H1 (cell line): ENCODE measurements around the gene PRPF40B. TPM values are rescaled to one million over a fixed set of nuclear protein-coding genes. Genes with fewer than 3 reads are reported as not detected.
"Not testable (repeated sequence)": the region's sequence is repeated elsewhere in the genome, so short reads cannot be mapped to it uniquely, and the experiment has no call there.

Source experiments
- CTCF ChIA-PET: fragments of 300-600 bp; sonication (Branson Sonifier 250); formaldehyde crosslinking; loops from one replicate; lab custom pipeline; 2021; ENCODE audit not compliant: partially characterized antibody; lab: Charles Lee
- POLR2A ChIA-PET: fragments of 300-600 bp; sonication (Branson Sonifier 250); formaldehyde crosslinking; loops from one replicate; lab custom pipeline; 2021; ENCODE audit warnings: inconsistent platforms; ENCODE audit not compliant: partially characterized antibody; lab: Charles Lee
- DNase-seq, 2 experiments: peaks; one replicate each; pipeline versions ENCODE4 v3.0.0 to v3.0.0-alpha.2; 2010 to 2022; ENCODE audit warnings: low spot score in 2 of 2, low read depth in 1 of 2, mixed read lengths in 1 of 2
- FAIRE-seq: peaks from 2 replicates; lab custom pipeline; 2011; peaks lifted over from hg19 to GRCh38; lab: Jason Lieb, UNC
- H2AFZ ChIP-seq: 2 replicates; pipeline ENCODE4 v1.8.1; 2012; ENCODE audit warnings: low read length, inconsistent platforms
- H2AK5ac ChIP-seq: 2 replicates; pipeline ENCODE4 v1.6.1; 2013; ENCODE audit warnings: low read depth, low read length
- H2BK120ac ChIP-seq: replicated peaks from 2 replicates; pipeline ENCODE3; 2013; ENCODE audit warnings: low read depth, low read length, inconsistent platforms
- H2BK12ac ChIP-seq: 2 replicates; pipeline ENCODE4 v1.6.1; 2013; ENCODE audit warnings: low read depth, low read length
- H2BK15ac ChIP-seq: 2 replicates; pipeline ENCODE4 v1.6.1; 2013; ENCODE audit warnings: low read length
- H2BK20ac ChIP-seq: 2 replicates; pipeline ENCODE4 v1.6.1; 2013; ENCODE audit warnings: low read length
- H2BK5ac ChIP-seq: 2 replicates; pipeline ENCODE4 v1.6.1; 2013; ENCODE audit warnings: low read depth, low read length
- H3K14ac ChIP-seq: 2 replicates; pipeline ENCODE4 v1.6.1; 2013; ENCODE audit warnings: inconsistent platforms; ENCODE audit not compliant: insufficient read length
- H3K18ac ChIP-seq: 2 replicates; pipeline ENCODE4 v1.6.1; 2013; ENCODE audit warnings: low read length; ENCODE audit errors: extremely low read depth
- H3K23ac ChIP-seq: 2 replicates; pipeline ENCODE4 v1.6.1; 2013; ENCODE audit warnings: inconsistent platforms; ENCODE audit not compliant: insufficient read length
- H3K23me2 ChIP-seq: 2 replicates; pipeline ENCODE4 v1.6.1; 2013; ENCODE audit warnings: low read depth, low read length
- H3K27ac ChIP-seq: 2 replicates; pipeline ENCODE4 v1.6.1; 2011; ENCODE audit warnings: low read depth, low read length, inconsistent platforms
- H3K27me3 ChIP-seq, 4 experiments: replicated peaks in 1 of 4; 1 replicate in 1 of 4; 2 replicates in 3 of 4; pipeline versions ENCODE4 v1.6.1 to v1.8.1; 2011 to 2013; ENCODE audit warnings: low read length in 3 of 4, mild to moderate bottlenecking in 3 of 4, inconsistent platforms in 2 of 4, mixed read lengths in 2 of 4, moderate library complexity in 1 of 4; ENCODE audit not compliant: control insufficient read depth in 3 of 4, insufficient read depth in 3 of 4; ENCODE audit errors: extremely low read depth in 1 of 4
- H3K36me3 ChIP-seq, 4 experiments: 2 replicates each; pipeline versions ENCODE4 v1.6.1 to v1.8.1; 2011 to 2013; ENCODE audit warnings: mild to moderate bottlenecking in 4 of 4, low read length in 3 of 4, moderate library complexity in 2 of 4, control low read depth in 1 of 4, inconsistent platforms in 1 of 4; ENCODE audit not compliant: insufficient read depth in 4 of 4, control insufficient read depth in 2 of 4
- H3K4ac ChIP-seq: replicated peaks from 2 replicates; pipeline ENCODE3; 2013; ENCODE audit warnings: low read length, low read depth, mixed read lengths, inconsistent platforms; ENCODE audit not compliant: insufficient read length
- H3K4me1 ChIP-seq, 4 experiments: replicated peaks in 1 of 4; 1 replicate in 1 of 4; 2 replicates in 3 of 4; pipeline versions ENCODE4 v1.6.1 to v1.8.1; 2011 to 2013; ENCODE audit warnings: low read length in 3 of 4, inconsistent platforms in 2 of 4, mixed read lengths in 1 of 4; ENCODE audit not compliant: insufficient read depth in 4 of 4, control insufficient read depth in 3 of 4
- H3K4me2 ChIP-seq, 2 experiments: 2 replicates each; pipeline versions ENCODE4 v1.6.1 to v1.8.1; 2011 to 2013; ENCODE audit warnings: low read depth in 2 of 2, low read length in 2 of 2, control low read depth in 1 of 2, inconsistent platforms in 1 of 2, mild to moderate bottlenecking in 1 of 2; ENCODE audit not compliant: insufficient read depth in 1 of 2
- H3K4me3 ChIP-seq, 4 experiments: fragments of 200-600, 300-600 bp in 1 of 4; sonication (generic), shearing (Covaris generic), sonication (Bioruptor Twin) in 1 of 4; 2 replicates each; pipeline versions ENCODE4 v1.5.1 to v1.8.1; 2011 to 2016; ENCODE audit warnings: low read length in 4 of 4, low read depth in 3 of 4, control low read depth in 2 of 4, inconsistent platforms in 2 of 4, mild to moderate bottlenecking in 2 of 4, mixed read lengths in 1 of 4, moderate library complexity in 1 of 4; ENCODE audit not compliant: insufficient read depth in 2 of 4; ENCODE audit errors: extremely low read depth in 1 of 4
- H3K56ac ChIP-seq: replicated peaks from 2 replicates; pipeline ENCODE3; 2013; ENCODE audit warnings: low read depth, mild to moderate bottlenecking, mixed read lengths, low read length, inconsistent platforms; ENCODE audit not compliant: insufficient read length
- H3K79me1 ChIP-seq: 2 replicates; pipeline ENCODE4 v1.6.1; 2013; ENCODE audit warnings: low read depth, low read length, control low read depth
- H3K79me2 ChIP-seq, 2 experiments: 2 replicates each; pipeline versions ENCODE4 v1.6.1 to v1.8.1; 2012 to 2013; ENCODE audit warnings: low read length in 2 of 2, mild to moderate bottlenecking in 2 of 2, inconsistent platforms in 1 of 2; ENCODE audit not compliant: insufficient read depth in 2 of 2, control insufficient read depth in 1 of 2
- H3K9ac ChIP-seq, 4 experiments: replicated peaks in 1 of 4; 1 replicate in 1 of 4; 2 replicates in 3 of 4; pipeline versions ENCODE4 v1.6.1 to v1.8.1; 2011 to 2013; ENCODE audit warnings: low read depth in 3 of 4, low read length in 3 of 4, control low read depth in 2 of 4, mild to moderate bottlenecking in 2 of 4, moderate library complexity in 2 of 4, inconsistent platforms in 1 of 4; ENCODE audit errors: extremely low read depth in 1 of 4
- H3K9me3 ChIP-seq, 2 experiments: 2 replicates each; pipeline versions ENCODE4 v1.6.1 to v1.8.1; 2012 to 2013; ENCODE audit warnings: mild to moderate bottlenecking in 2 of 2, moderate library complexity in 2 of 2, control low read depth in 1 of 2, inconsistent platforms in 1 of 2, low read depth in 1 of 2, low read length in 1 of 2, mixed read lengths in 1 of 2; ENCODE audit not compliant: insufficient read depth in 2 of 2
- H4K20me1 ChIP-seq, 2 experiments: replicated peaks in 1 of 2; 2 replicates each; pipeline versions ENCODE3 to v1.8.1; 2011 to 2013; ENCODE audit warnings: inconsistent platforms in 2 of 2, low read length in 2 of 2, mild to moderate bottlenecking in 1 of 2; ENCODE audit not compliant: insufficient read depth in 2 of 2, control insufficient read depth in 1 of 2
- H4K5ac ChIP-seq: 2 replicates; pipeline ENCODE4 v1.6.1; 2013; ENCODE audit warnings: low read length, low read depth, mixed read lengths, inconsistent platforms; ENCODE audit not compliant: insufficient read length
- H4K8ac ChIP-seq: 2 replicates; pipeline ENCODE4 v1.8.0; 2013; ENCODE audit warnings: mild to moderate bottlenecking, moderate library complexity, low read length, inconsistent platforms; ENCODE audit not compliant: insufficient read depth; ENCODE audit errors: extremely low read depth
- H4K91ac ChIP-seq: replicated peaks from 2 replicates; pipeline ENCODE3; 2013; ENCODE audit warnings: low read length, mixed read lengths, inconsistent platforms; ENCODE audit not compliant: insufficient read length
- WGBS, 2 experiments: shearing (Covaris generic) in 1 of 2; methylation state at CpG; one replicate each; pipeline versions ENCODE4 v1.1.6 to v1.1.7; 2013 to 2015; ENCODE audit warnings: low lambda C conversion rate in 2 of 2, mixed read lengths in 2 of 2, inconsistent platforms in 1 of 2, low coverage in 1 of 2, missing lambda C conversion rate in 1 of 2; ENCODE audit not compliant: insufficient replicate concordance in 2 of 2, insufficient coverage in 1 of 2, insufficient read length in 1 of 2; ENCODE audit errors: extremely low coverage in 1 of 2, missing lambda C conversion rate in 1 of 2; 5-methylcytosine and 5-hydroxymethylcytosine counted together
- polyA plus RNA-seq, 7 experiments: library from polyadenylated mRNA; depleted of rRNA in 3 of 7; stranded (reverse) in 5 of 7; unstranded in 2 of 7; fragments of >200 nt in 5 of 7; fragments of 200-250 nt in 2 of 7; gene quantifications; 1 replicate in 5 of 7; 2 replicates in 1 of 7; 4 replicates in 1 of 7; pipeline versions ENCODE4 v1.2.1 to v1.2.3, GENCODE V29; 2011 to 2013; ENCODE audit warnings: missing spikeins in 2 of 7, mixed read lengths in 2 of 7
- total RNA-seq: library from RNA; stranded (reverse); fragmentation: NEBNext Ultra II Directional; extraction: Animal tissue kit (Norgen Biotek cat#: 25700); gene quantifications from 2 replicates; pipeline ENCODE4 v1.2.1, GENCODE V29; 2021

The PRPF40B gene
- total and polyA plus RNA-seq, 2 of the 8 experiments (the other 6 are each of a cell fraction or from before 2014, with no cell fraction given), result 14.4 to 24.4 TPM

GRCh38 chr12:49605539-49605938 lies 17.8 kb upstream of the PRPF40B start, which contains the start of gene FAM186B:
Gene FAM186B (minus strand): TSS chr12:49605639. CDS start chr12:49605477, 162 bp downstream.
- not testable (repeated sequence) for H2BK15ac ChIP-seq, H4K20me1 ChIP-seq, H3K79me1 ChIP-seq, H2BK5ac ChIP-seq, FAIRE-seq, H3K27me3 ChIP-seq, H2AFZ ChIP-seq, H4K91ac ChIP-seq, H3K23me2 ChIP-seq, H3K4me2 ChIP-seq, H3K9ac ChIP-seq, H3K23ac ChIP-seq, H3K56ac ChIP-seq, H3K14ac ChIP-seq, H3K4me1 ChIP-seq, H3K9me3 ChIP-seq, H3K36me3 ChIP-seq, DNase-seq, H3K4ac ChIP-seq, H4K5ac ChIP-seq, H3K4me3 ChIP-seq, H3K79me2 ChIP-seq, H2BK120ac ChIP-seq, H3K18ac ChIP-seq, H4K8ac ChIP-seq, H2BK20ac ChIP-seq, H3K27ac ChIP-seq, H2BK12ac ChIP-seq
- 77% methylated on average over 3 of the region's 4 CpGs; no CpG with 5 or more reads in 1 of the 2 experiments for WGBS, 2 experiments
- 0 out of 2 replicates have a peak within 1 kb of the TSS, but pooled peaks have one; percentile 53 for H2AK5ac ChIP-seq
- ChIA-PET POLR2A (interaction anchor here (1.8 to 2.1 kb wide), 2 partner anchors 39 to 136 kb away, joined by 5 read pairs; partner anchors contain the start of gene TMBIM6), CTCF (interaction anchor here (0.6 to 1.4 kb wide), 8 partner anchors 12 to 443 kb away, joined by 3 to 7 read pairs (median 4); partner anchors contain the start of gene TMBIM6)
